GM12891 (cell line): Measurements from ENCODE around the gene CACNA1I.

Source experiments
- PAX5 ChIP-seq: IDR thresholded peaks from 2 replicates; pipeline ENCODE4 v1.6.1; 2011; ENCODE audit warnings: low read length, moderate library complexity, mild to moderate bottlenecking; ENCODE audit not compliant: insufficient read depth, severe bottlenecking
- POLR2A ChIP-seq: IDR thresholded peaks from 2 replicates; pipeline ENCODE4 v1.6.1; 2011; ENCODE audit warnings: low read depth, low read length, control low read depth
- POLR2AphosphoS5 ChIP-seq: IDR thresholded peaks from 2 replicates; pipeline ENCODE4 v1.6.1; 2011; ENCODE audit warnings: low read depth, low read length, control low read depth
- POU2F2 ChIP-seq: IDR thresholded peaks from 2 replicates; pipeline ENCODE4 v1.6.1; 2011; ENCODE audit warnings: low read depth, mild to moderate bottlenecking, control low read depth, low read length, moderate library complexity
- SPI1 ChIP-seq: IDR thresholded peaks from 2 replicates; pipeline ENCODE4 v1.6.1; 2011; ENCODE audit warnings: low read depth, low read length, control low read depth
- TAF1 ChIP-seq: IDR thresholded peaks from 2 replicates; pipeline ENCODE4 v1.6.1; 2011; ENCODE audit warnings: low read depth, low read length, control low read depth

- TF ChIP-seq POLR2A (no peak), TAF1 (no peak), POLR2AphosphoS5 (no peak), POU2F2 (no peak), PAX5 (no peak), SPI1 (no peak)
Measured at GRCh38 chr22:39556970-39557841, 13.3 kb upstream of the CACNA1I start.
